Pancreas (tissue), 10 donors: ENCODE data around the gene GRB14. TPM values are rescaled to one million over a fixed set of nuclear protein-coding genes. Genes with fewer than 3 reads are reported as not detected.
A peak's percentile ranks its signal among the peaks of the same experiment; 100 is the strongest.

Experiments used
- ATAC-seq, 4 donors: fragments of 200-7000 bp; cut with Tn5 transposase; one replicate each; pipeline versions ENCODE4 v1.8.0 to v1.9.1; 2020; ENCODE audit warnings: mild to moderate bottlenecking in 4 of 4, moderate library complexity in 4 of 4
- DNase-seq, 6 donors: peaks; one replicate each; pipeline ENCODE4 v3.0.0-alpha.2; 2020
- FAIRE-seq: peaks from 2 replicates; lab custom pipeline; 2012; peaks lifted over from hg19 to GRCh38; lab: Jason Lieb, UNC
- H3K27ac ChIP-seq, 4 donors: fragments of 200-600 bp; sonication (generic); 1 replicate in 3 of 4; 2 replicates in 1 of 4; pipeline versions ENCODE4 v1.5.0 to v1.8.0; 2020
- H3K27me3 ChIP-seq, 4 donors: fragments of 200-600 bp; one replicate each; pipeline ENCODE4 v1.8.0; 2021
- H3K36me3 ChIP-seq, 3 donors: fragments of 200-600 bp; sonication (generic) in 1 of 3; one replicate each; pipeline versions ENCODE4 v1.5.0 to v1.8.0; 2020 to 2021
- H3K4me1 ChIP-seq, 3 donors: fragments of 200-600 bp; one replicate each; pipeline ENCODE4 v1.8.0; 2021
- H3K4me3 ChIP-seq, 4 donors: fragments of 200-600 bp; sonication (generic) in 2 of 4; one replicate each; pipeline versions ENCODE4 v1.5.0 to v1.8.0; 2020 to 2021
- H3K9me3 ChIP-seq, 4 donors: fragments of 200-600 bp; one replicate each; pipeline ENCODE4 v1.8.0; 2021
- WGBS, 2 donors: extraction: QIAGEN DNeasy Blood & Tissue Kit; methylation state at CpG; one replicate each; pipeline ENCODE4 v1.1.7; 2013; 5-methylcytosine and 5-hydroxymethylcytosine counted together
- intact Hi-C, 3 donors: fragments of 100-400 bp; cut with DNase I; formaldehyde crosslinking; loops; one replicate each; pipeline versions ENCODE4 v1.11.1 to v1.14.2; 2022
- polyA plus RNA-seq, 2 donors: library from polyadenylated mRNA; stranded (reverse); fragments of 200-250 nt; gene quantifications; one replicate each; pipeline ENCODE4 v1.2.3, GENCODE V29; 2013
- total RNA-seq, 6 donors: library from RNA; stranded (reverse); fragmentation: NEBNext Ultra II Directional in 4 of 6; extraction: Animal tissue kit (Norgen Biotek cat#: 25700) in 4 of 6; gene quantifications; one replicate each; pipeline versions ENCODE4 v1.2.1 to v1.2.4, GENCODE V29; 2021 to 2023
- TF ChIP-seq, protein P1 (sequence below), 4 donors: fragments of 200-600 bp; sonication (generic) in 3 of 4; IDR thresholded peaks; one replicate each; pipeline versions ENCODE4 v1.5.0 to v1.8.0; 2021; ENCODE audit warnings: antibody characterized with exemption in 4 of 4
- donor health status: healthy with polysubstance abuse.
- donor health status: DM: no; HTN: no; CAD: no; lungs with moderate emphysema.
- donor health status: DM: no; HTN: no; CAD: no.
- donor health status: control.
- donor health status: control.
- donor health status: Bipolar disorder and iron deficiency.
- donor health status: DM: yes; HTN: yes; CAD: no.
- donor health status: DM: no; HTN: no; CAD: no.
- donor health status: DM: no; HTN: no; CAD: no.
- donor health status: DM: yes; HTN: yes; CAD: no.

Gene GRB14
- total and polyA plus RNA-seq, 8 donors = 7.8 to 74.9 (median 15.1) TPM

DNA sequence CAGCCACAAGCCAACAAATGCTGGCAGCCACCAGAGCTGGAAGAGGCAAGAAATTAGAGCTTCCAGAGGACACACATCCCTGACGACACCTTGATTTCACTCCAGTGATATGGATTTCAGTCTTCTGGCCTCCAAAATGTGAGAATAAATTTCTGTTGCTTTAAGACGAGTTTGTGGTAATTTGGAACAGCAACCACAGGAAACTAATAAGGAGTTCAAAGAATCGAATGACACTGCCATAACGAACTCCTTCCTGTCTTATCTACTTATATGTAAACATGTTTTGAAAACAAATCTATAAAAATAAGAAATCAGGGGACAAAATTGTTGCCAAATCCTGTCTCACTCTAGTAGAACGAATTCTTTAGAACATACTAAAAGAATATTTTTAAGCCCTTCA lies 75.8 kb downstream of the GRB14 start:
- Histone ChIP-seq H3K27ac (no peak overlapping the region), H3K4me1 (no peaks in the 10 kb centered on the region), H3K36me3 (peaks cover 0 to 5% (median 0%) of the 10 kb centered on the region in 3 donors), H3K9me3 (no peaks in the 10 kb centered on the region), H3K27me3 (no peaks in the 10 kb centered on the region), H3K4me3 (no peak overlapping the region)
- WGBS, 2 donors = 90 to 92% methylated on average over 5 of the region's 5 CpGs
- ATAC-seq = no peak
- DNase-seq = no peak
- TF ChIP-seq, protein P1, sequence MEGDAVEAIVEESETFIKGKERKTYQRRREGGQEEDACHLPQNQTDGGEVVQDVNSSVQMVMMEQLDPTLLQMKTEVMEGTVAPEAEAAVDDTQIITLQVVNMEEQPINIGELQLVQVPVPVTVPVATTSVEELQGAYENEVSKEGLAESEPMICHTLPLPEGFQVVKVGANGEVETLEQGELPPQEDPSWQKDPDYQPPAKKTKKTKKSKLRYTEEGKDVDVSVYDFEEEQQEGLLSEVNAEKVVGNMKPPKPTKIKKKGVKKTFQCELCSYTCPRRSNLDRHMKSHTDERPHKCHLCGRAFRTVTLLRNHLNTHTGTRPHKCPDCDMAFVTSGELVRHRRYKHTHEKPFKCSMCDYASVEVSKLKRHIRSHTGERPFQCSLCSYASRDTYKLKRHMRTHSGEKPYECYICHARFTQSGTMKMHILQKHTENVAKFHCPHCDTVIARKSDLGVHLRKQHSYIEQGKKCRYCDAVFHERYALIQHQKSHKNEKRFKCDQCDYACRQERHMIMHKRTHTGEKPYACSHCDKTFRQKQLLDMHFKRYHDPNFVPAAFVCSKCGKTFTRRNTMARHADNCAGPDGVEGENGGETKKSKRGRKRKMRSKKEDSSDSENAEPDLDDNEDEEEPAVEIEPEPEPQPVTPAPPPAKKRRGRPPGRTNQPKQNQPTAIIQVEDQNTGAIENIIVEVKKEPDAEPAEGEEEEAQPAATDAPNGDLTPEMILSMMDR (IDR thresholded peaks at IDR 0.05) = no peak
- intact Hi-C loops = no loop called here
- no peak for FAIRE-seq

DNA sequence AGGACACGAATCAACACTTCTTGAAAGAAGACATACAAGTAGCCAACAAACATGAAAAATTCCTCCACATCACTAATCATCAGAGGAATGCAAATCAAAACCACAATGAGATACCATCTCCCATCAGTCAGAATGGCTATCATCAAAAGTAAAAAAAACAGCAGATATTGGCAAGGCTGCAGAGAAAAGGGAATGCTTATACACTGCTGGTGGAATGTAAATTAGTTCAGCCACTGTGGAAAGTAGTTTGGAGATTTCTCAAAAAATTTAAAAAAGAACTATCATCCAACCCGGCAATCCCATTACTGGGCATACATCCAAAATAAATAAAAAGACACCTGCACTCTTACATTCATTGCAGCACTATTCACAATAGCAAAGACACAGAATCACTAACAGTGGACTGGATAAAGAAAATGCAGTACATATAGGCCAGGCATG lies 78.7 kb downstream of the GRB14 start:
- intact Hi-C loops = no loop called here
- Histone ChIP-seq H3K36me3 (peaks cover 0 to 5% (median 0%) of the 10 kb centered on the region in 3 donors), H3K9me3 (no peaks in the 10 kb centered on the region), H3K27me3 (no peaks in the 10 kb centered on the region), H3K4me1 (no peaks in the 10 kb centered on the region), H3K4me3 (no peak overlapping the region), H3K27ac (no peak overlapping the region)
- WGBS, 2 donors = 23 to 32% methylated on average over 2 of the region's 2 CpGs
- FAIRE-seq (no peak), DNase-seq (no peak), ATAC-seq (peak in 3 of 4 donors; percentile 51 to 70 (median 66))
- TF ChIP-seq, protein P1 (IDR thresholded peaks at IDR 0.05) = no peak

DNA sequence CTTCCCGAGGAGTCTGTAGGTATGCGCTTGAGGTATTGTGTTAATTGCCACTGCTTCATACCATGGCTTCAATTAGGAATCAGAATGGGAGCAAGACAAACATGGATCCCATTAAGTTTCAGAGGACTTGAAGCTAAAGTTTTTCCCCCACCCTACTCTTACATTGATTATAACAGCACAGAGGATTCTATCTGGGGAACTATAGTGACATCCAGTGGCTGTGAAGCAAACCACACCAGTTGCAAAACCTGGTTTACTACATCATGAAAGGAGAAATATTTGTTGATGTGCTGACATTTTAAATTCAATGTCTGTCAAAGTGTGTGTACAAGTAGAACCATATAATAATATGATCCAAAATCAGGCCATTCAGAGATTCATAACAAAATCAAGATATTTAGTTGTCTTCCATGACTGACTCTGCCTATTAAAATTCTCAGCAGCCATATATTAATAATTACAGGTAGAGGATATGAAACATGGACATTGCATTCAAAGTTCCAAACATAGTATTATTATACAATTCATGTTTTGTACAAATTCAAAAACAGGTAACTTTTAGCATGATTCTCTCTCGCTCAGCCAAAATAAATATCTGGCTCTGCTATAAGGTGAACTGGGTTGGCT lies 82.9 kb downstream of the GRB14 start:
- WGBS, 2 donors = 93 to 94% methylated on average over 3 of the region's 3 CpGs
- ATAC-seq (peak in 3 of 4 donors; percentile 77 to 82 (median 79)), DNase-seq (no peak), FAIRE-seq (no peak)
- Histone ChIP-seq H3K9me3 (no peaks in the 10 kb centered on the region), H3K27ac (no peak overlapping the region), H3K27me3 (no peaks in the 10 kb centered on the region), H3K36me3 (no peaks in the 10 kb centered on the region), H3K4me1 (peaks cover 8 to 15% (median 9%) of the 10 kb centered on the region in 3 donors), H3K4me3 (no peak overlapping the region)
- intact Hi-C loops = no loop called here
- TF ChIP-seq, protein P1 (IDR thresholded peaks at IDR 0.05) = peak in 3 of 4 donors; percentile 27 to 42 (median 28)

DNA sequence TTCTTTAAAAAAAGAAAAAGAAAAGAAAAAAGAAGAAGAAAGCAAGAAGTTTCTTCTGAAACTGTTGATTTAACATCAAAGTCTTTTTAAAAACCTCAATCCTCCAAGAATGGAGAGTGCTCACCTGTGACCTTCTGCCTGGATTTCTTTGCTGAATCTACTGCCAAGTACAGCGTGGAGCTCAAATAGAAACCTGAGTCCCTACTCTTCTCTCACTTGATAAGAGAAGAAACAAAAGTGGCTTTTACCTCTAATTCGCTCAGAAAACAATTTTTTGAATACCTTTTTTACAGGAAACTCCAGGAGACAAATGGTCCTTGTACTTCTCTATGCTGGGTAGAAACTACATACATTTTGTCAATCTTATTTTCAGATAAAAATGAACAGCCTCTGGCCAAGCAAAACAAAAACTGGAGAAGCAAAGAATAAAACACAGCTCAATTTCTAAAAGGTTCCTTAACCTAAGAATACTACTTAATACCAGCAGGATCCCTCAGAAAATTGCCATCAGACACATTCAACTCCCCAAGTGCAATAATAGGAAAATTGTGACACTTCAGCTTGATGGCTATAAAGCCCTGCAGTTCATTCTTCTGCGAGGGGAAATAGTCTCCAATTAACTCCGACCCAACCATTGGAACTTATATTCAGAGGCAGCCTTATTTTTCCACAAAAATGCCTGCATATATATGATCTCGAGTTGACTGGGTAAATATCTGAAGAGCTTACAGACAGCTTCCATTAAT lies 85.8 kb downstream of the GRB14 start:
- peaks cover 8 to 18% (median 17%) of the 10 kb centered on the region in 3 donors for H3K4me1 ChIP-seq
- H3K27me3 ChIP-seq = no peaks in the 10 kb centered on the region
- no peaks in the 10 kb centered on the region for H3K9me3 ChIP-seq
- no peak for FAIRE-seq
- TF ChIP-seq, protein P1 (IDR thresholded peaks at IDR 0.05) = no peak
- DNase-seq = no peak
- peak; percentile 74 to 89 (median 85) for ATAC-seq
- no peaks in the 10 kb centered on the region for H3K36me3 ChIP-seq
- peak overlapping the region in 1 of 4 donors; percentile 0 for H3K4me3 ChIP-seq
- intact Hi-C loops = no loop called here
- H3K27ac ChIP-seq = peak overlapping the region in 3 of 4 donors; percentile 1 to 34 (median 6)
- 20 to 22% methylated on average over 5 of the region's 5 CpGs for WGBS, 2 donors
